ENCODE data around the gene SPIRE2.

- TF ChIP-seq CTCF (IDR thresholded peaks at IDR 0.05; ENCODE audit: low read depth, low read length) (no peak), EZH2phosphoT487 (IDR thresholded peaks at IDR 0.05; ENCODE audit: low read depth) (no peak)
Observed at GRCh38 chr16:89861648-89862047, 33.4 kb downstream of the SPIRE2 start.

Measured in OCI-LY3 (cell line).